GM12865 (cell line): Measurements from ENCODE around the gene VEGFD.
"Not testable (repeated sequence)": the region's sequence is repeated elsewhere in the genome, so short reads cannot be mapped to it uniquely, and the experiment has no call there.

ENCODE experiments used
- DNase-seq: peaks from one replicate; pipeline ENCODE4 v3.0.0; 2010; ENCODE audit warnings: low read depth
- H3K4me3 ChIP-seq: 2 replicates; pipeline ENCODE4 v1.5.1; 2011; ENCODE audit warnings: mild to moderate bottlenecking, low read depth, low read length, control low read depth
- CTCF ChIP-seq: IDR thresholded peaks from 2 replicates; pipeline ENCODE4 v1.5.1; 2011; ENCODE audit warnings: low read length, control low read depth, low read depth, inconsistent platforms; ENCODE audit not compliant: insufficient read depth; ENCODE audit errors: missing control alignments

The VEGFD gene

DNA sequence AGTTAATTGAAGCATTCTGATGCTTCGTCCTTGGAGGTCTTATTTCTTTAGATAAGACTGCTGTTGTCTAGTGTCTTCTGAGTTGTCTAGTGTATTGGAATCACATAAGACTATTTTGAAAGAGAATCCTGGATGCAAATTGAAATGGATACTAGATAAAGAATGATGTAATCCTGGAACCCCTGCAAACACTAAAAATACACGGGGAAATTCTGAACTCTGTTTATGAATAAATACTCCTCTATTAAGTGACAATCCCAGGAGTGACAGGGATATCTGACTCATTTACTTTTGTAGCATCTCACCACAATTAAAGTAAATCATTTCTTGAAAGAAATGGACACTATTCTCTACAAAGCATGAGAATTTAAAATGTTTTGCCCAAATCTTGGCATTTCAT lies 69.7 kb downstream of the VEGFD start:
- no peak for TF ChIP-seq CTCF
- no peak overlapping the region for H3K4me3 ChIP-seq
- no peak for DNase-seq

DNA sequence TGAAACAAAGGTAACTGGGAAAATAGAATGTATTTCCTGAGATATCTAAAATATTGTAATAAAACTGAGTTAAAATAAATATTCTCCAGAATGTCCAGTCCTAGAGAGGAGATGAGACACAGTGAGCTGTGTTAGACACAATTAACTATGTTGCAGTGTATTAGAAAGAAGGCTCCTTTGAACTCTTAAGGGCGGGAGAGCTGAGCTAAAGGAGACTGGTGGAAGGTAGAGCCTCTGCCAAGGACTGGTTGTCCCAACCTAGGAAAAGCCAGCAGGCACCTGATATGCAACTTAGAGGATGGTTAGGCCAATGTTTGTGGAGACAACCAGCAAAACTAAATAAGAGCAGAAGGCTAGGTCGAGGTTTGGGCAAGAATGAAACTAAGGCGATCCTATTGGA lies 73.1 kb downstream of the VEGFD start:
- H3K4me3 ChIP-seq, result no peak overlapping the region
- TF ChIP-seq CTCF, result no peak
- no peak for DNase-seq

DNA sequence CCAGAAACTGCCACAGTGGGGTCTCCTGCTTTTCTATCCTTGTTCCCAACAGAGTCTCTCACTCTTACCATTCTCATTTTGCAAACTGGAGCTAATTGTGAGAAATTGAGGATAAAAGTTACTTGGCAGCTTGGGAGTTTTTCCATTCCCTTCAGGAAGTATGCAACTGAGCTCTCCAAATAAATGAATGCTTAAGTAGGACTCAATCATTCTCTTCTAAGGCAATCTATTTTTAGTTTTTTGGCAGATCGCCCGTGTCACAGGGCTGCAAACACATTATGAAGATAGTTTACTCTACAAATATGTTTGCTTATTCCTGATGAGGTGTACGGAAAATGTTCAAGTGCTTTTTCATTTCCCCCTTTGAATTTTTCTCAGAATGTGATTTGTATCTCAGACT lies 74.1 kb downstream of the VEGFD start:
- H3K4me3 ChIP-seq, result no peak overlapping the region
- no peak for DNase-seq
- TF ChIP-seq CTCF, result no peak

DNA sequence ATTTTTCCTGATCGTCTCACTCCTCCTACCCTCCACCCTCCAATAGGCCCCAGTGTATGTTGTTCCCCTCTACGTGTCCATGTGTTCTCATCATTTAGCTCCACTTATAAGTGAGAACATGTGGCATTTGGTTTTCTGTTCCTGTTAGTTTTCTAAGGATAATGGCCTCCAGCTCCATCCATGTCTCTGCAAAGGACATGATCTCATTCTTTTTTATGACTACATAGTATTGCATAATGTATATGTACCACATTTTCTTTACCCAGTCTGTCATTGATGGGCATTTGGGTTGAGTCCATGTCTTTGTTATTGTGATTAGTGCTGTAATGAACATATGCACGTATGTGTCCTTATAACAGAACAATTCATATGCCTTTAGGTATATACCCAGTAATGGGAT lies 78.3 kb downstream of the VEGFD start:
- not testable (repeated sequence) for H3K4me3 ChIP-seq, DNase-seq

DNA sequence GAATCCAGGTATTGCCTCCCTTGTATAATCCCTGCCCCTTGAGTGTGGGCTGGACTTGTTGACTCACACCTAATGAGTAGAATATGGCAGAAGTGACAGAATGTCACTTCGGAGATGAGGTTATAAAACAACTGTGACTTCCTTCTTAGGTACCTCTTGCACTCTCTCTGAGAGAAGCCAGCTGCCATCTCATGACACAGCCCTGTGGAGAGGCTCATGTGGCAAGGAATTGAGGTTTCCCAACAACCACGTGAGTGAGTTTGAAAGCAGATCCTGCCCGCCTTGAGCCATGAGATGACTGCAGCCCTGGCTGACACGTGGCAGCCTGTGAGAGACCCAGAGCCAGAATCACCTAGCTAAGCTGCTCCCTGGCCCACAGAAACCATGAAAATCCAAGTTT lies 82.3 kb downstream of the VEGFD start:
- TF ChIP-seq CTCF, result no peak
- H3K4me3 ChIP-seq, result no peak overlapping the region
- DNase-seq, result peak; percentile 18

GRCh38 chrX:15299941-15300851 lies 84.0 kb downstream of the VEGFD start:
- TF ChIP-seq CTCF, result peak; percentile 34
- DNase-seq, result peak; percentile 1
- H3K4me3 ChIP-seq, result no peak overlapping the region

DNA sequence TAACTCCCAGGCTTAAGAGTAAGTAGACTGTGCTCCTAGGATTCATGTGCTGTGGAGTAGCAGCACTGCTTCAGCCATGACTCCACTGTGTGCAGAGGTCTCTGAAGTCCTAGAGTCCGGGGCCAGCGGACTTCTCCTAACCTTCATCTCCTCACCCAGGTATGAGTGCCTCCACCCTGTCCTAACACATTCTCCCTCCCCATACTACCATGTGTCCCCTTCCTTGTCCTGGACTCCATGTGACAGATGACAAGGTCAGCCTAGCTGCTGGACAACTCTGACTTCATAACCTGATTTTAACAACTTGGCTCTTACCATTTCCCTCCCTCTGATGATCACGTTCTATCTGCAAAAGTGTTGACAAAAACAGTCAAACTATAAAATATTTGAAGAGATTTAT lies 85.4 kb downstream of the VEGFD start:
- no peak overlapping the region for H3K4me3 ChIP-seq
- DNase-seq, result no peak
- TF ChIP-seq CTCF, result no peak
